ENCODE measurements around the gene SEC24D. TPM values are rescaled to one million over a fixed set of nuclear protein-coding genes. Genes with fewer than 3 reads are reported as not detected.

The SEC24D gene
- total and polyA plus RNA-seq, 5 donors from 2014 or later, result 15.9 to 38.3 (median 16.2) TPM

DNA sequence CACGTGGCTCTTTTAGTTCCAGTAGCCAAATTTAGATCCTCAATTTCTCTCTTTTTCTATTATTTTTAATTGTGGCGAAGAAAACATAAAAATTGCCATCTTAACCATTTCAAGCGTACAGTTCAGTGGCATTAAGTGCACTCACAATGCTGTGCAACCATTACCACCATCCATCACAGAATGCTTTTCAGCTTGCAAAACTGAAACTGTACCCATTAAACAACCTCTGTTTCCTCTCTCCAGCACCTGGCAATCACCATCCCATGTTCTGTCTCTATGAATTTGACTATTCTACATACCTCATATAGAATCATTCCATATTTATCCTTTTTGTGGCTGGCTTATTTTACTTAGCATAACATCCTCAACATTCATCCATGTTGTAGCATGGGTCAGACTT, 75.8 kb downstream of the SEC24D start:
- H3K27me3 Mint-ChIP-seq, result no peaks in the 10 kb centered on the region
- H3K9me3 Mint-ChIP-seq, result no peaks in the 10 kb centered on the region
- no peaks in the 10 kb centered on the region for H3K9me3 ChIP-seq (ENCODE audit: control insufficient read depth in 2 of 2, low read length in 2 of 2)
- no peak overlapping the region for H3K4me3 ChIP-seq (ENCODE audit: low read depth, low read length)
- no peaks in the 10 kb centered on the region for H3K4me1 ChIP-seq (ENCODE audit: control insufficient read depth, insufficient read depth, low read length, poor library complexity, severe bottlenecking)
- ATAC-seq (ENCODE audit: low read depth in 2 of 2) (no peak), DNase-seq (no peak)
- peaks cover 35% of the 10 kb centered on the region for H3K36me3 ChIP-seq (ENCODE audit: control insufficient read depth, insufficient read depth, low read length)
- peaks cover 23% of the 10 kb centered on the region for H3K36me3 Mint-ChIP-seq
- peaks cover 0 to 4% (median 0%) of the 10 kb centered on the region in 4 donors for H3K4me1 Mint-ChIP-seq
- H3K27ac ChIP-seq (ENCODE audit: insufficient read depth, low read length, poor library complexity, severe bottlenecking), result no peak overlapping the region
- H3K27ac Mint-ChIP-seq, result no peak overlapping the region
- H3K27me3 ChIP-seq (ENCODE audit: control insufficient read depth, insufficient read depth, low read length), result no peaks in the 10 kb centered on the region
- H3K4me3 Mint-ChIP-seq, result no peak overlapping the region

DNA sequence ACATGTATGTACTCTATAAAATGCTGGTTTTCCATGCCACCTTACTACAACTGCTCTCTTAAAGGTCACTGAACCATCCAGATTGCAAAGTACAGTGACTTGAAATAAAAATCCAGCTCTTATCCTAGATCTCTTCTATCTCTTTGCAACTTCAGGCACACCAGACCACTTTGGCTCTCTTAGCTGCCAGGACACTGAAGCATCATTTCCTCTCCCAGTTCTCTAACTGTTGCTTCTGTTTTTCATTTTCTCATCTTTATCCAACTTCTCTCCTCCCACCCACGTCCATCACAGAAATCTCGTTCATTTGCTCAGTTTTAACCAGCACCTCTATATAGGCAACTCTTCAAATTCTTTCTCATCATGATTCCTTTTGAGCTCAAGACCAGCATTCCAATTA, 76.4 kb downstream of the SEC24D start:
- Histone ChIP-seq H3K4me3 (ENCODE audit: low read depth, low read length) (no peak overlapping the region), H3K9me3 (ENCODE audit: control insufficient read depth in 2 of 2, low read length in 2 of 2) (no peaks in the 10 kb centered on the region), H3K27ac (ENCODE audit: insufficient read depth, low read length, poor library complexity, severe bottlenecking) (no peak overlapping the region), H3K27me3 (ENCODE audit: control insufficient read depth, insufficient read depth, low read length) (no peaks in the 10 kb centered on the region), H3K4me1 (ENCODE audit: control insufficient read depth, insufficient read depth, low read length, poor library complexity, severe bottlenecking) (no peaks in the 10 kb centered on the region), H3K36me3 (ENCODE audit: control insufficient read depth, insufficient read depth, low read length) (peaks cover 31% of the 10 kb centered on the region)
- DNase-seq (no peak), ATAC-seq (ENCODE audit: low read depth in 2 of 2) (no peak)
- Mint-ChIP-seq H3K4me1 (peaks cover 0 to 4% (median 0%) of the 10 kb centered on the region in 4 donors), H3K27me3 (no peaks in the 10 kb centered on the region), H3K9me3 (no peaks in the 10 kb centered on the region), H3K36me3 (peaks cover 22% of the 10 kb centered on the region), H3K27ac (peak overlapping the region in 1 of 3 donors; percentile 22), H3K4me3 (no peak overlapping the region)

DNA sequence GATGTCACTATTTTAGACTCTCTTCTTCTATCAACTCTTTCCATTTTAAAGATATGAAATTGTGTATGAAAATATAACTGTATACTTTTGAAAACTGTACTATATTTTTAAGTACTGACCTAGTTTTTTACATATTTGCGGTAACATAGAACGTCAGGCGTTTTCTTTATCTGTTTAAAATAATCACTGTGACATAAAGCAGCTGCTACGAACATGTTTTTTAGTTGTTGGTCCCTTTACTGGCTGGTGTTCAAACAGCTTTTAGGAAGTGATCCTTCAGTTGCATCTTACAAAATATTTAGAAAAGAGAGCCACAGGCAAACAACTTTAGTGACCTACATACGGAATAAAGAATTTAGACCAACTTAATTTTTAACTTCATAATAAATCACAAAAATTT, 77.6 kb downstream of the SEC24D start:
- Histone ChIP-seq H3K27me3 (ENCODE audit: control insufficient read depth, insufficient read depth, low read length) (no peaks in the 10 kb centered on the region), H3K27ac (ENCODE audit: insufficient read depth, low read length, poor library complexity, severe bottlenecking) (no peak overlapping the region), H3K36me3 (ENCODE audit: control insufficient read depth, insufficient read depth, low read length) (peaks cover 22% of the 10 kb centered on the region), H3K9me3 (ENCODE audit: control insufficient read depth in 2 of 2, low read length in 2 of 2) (no peaks in the 10 kb centered on the region), H3K4me3 (ENCODE audit: low read depth, low read length) (no peak overlapping the region), H3K4me1 (ENCODE audit: control insufficient read depth, insufficient read depth, low read length, poor library complexity, severe bottlenecking) (no peaks in the 10 kb centered on the region)
- no peak for DNase-seq
- Mint-ChIP-seq H3K36me3 (peaks cover 10% of the 10 kb centered on the region), H3K4me3 (no peak overlapping the region), H3K27me3 (no peaks in the 10 kb centered on the region), H3K9me3 (no peaks in the 10 kb centered on the region), H3K27ac (no peak overlapping the region), H3K4me1 (peaks cover 0 to 4% (median 0%) of the 10 kb centered on the region in 4 donors)
- ATAC-seq (ENCODE audit: low read depth in 2 of 2), result no peak

DNA sequence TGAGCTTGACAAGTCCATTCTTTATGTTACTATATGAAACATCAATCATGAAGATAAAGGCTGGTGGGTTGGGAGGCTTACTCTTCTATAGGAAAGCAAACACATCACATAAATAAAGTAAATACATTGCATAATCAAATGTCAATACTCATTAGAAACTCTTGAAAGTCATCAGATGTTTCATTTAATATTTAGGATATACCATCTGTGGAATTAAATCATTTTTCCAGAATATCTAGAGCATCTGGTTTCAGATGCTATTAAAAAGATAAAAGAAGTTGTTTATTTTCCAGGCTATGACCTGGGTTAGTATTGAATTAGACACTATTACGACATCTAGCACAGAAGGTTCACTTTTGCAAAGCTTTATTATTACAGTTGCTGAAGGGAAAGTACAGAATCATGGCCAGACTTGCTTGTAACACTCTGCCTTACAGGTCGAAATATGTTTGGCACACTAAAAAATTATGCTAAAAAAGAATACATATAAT, 78.1 kb downstream of the SEC24D start:
- Mint-ChIP-seq H3K4me1 (peaks cover 0 to 4% (median 0%) of the 10 kb centered on the region in 4 donors), H3K27me3 (no peaks in the 10 kb centered on the region), H3K36me3 (peaks cover 12% of the 10 kb centered on the region), H3K27ac (no peak overlapping the region), H3K4me3 (no peak overlapping the region), H3K9me3 (no peaks in the 10 kb centered on the region)
- H3K36me3 ChIP-seq (ENCODE audit: control insufficient read depth, insufficient read depth, low read length), result peaks cover 20% of the 10 kb centered on the region
- no peaks in the 10 kb centered on the region for H3K4me1 ChIP-seq (ENCODE audit: control insufficient read depth, insufficient read depth, low read length, poor library complexity, severe bottlenecking)
- no peak for ATAC-seq (ENCODE audit: low read depth in 2 of 2)
- no peaks in the 10 kb centered on the region for H3K9me3 ChIP-seq (ENCODE audit: control insufficient read depth in 2 of 2, low read length in 2 of 2)
- H3K4me3 ChIP-seq (ENCODE audit: low read depth, low read length), result no peak overlapping the region
- no peak for DNase-seq
- no peak overlapping the region for H3K27ac ChIP-seq (ENCODE audit: insufficient read depth, low read length, poor library complexity, severe bottlenecking)
- no peaks in the 10 kb centered on the region for H3K27me3 ChIP-seq (ENCODE audit: control insufficient read depth, insufficient read depth, low read length)

DNA sequence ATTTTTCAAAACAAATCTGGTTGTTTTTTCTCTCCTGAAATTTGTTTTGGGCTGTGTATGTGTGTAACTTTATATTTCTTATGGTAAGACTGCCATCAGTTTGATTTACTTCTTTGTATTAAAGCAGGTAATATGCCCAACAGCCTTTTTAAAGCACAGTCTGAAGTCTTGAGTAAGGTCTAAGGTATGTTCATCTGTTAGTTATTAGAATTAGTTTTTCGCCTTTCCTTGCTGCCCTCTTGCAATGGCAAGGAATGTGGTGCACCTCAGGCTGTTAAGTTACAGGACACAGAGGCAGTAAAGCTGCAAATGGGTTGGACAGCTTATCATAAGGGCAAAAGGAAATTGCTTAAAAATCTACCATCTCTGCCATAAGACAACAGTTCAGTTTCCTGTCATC, 79.0 kb downstream of the SEC24D start:
- Histone ChIP-seq H3K4me3 (ENCODE audit: low read depth, low read length) (no peak overlapping the region), H3K4me1 (ENCODE audit: control insufficient read depth, insufficient read depth, low read length, poor library complexity, severe bottlenecking) (no peaks in the 10 kb centered on the region), H3K9me3 (ENCODE audit: control insufficient read depth in 2 of 2, low read length in 2 of 2) (no peaks in the 10 kb centered on the region), H3K36me3 (ENCODE audit: control insufficient read depth, insufficient read depth, low read length) (peaks cover 22% of the 10 kb centered on the region), H3K27me3 (ENCODE audit: control insufficient read depth, insufficient read depth, low read length) (no peaks in the 10 kb centered on the region), H3K27ac (ENCODE audit: insufficient read depth, low read length, poor library complexity, severe bottlenecking) (no peak overlapping the region)
- no peak for ATAC-seq (ENCODE audit: low read depth in 2 of 2)
- Mint-ChIP-seq H3K36me3 (peaks cover 15% of the 10 kb centered on the region), H3K4me3 (no peak overlapping the region), H3K27me3 (no peaks in the 10 kb centered on the region), H3K4me1 (peaks cover 0 to 4% (median 0%) of the 10 kb centered on the region in 4 donors), H3K9me3 (no peaks in the 10 kb centered on the region), H3K27ac (no peak overlapping the region)
- DNase-seq, result no peak

DNA sequence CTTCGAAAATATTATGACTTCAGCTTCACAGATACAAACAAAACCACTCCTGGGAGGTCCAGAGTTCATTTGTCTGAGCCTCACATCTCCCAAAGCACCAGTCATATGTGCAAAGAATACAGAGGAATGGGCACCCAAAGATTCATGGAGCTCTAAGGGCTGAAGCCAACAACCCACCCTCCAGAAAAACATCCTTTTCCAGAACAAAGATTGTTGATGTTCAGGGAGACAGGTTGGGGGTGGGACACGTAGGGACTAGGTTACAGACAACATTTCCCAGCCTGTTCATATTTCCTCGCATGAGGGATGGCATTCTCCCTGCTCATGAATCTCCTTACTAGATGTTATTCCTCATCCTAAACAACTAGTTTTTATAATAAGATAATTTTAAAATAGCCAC, 79.5 kb downstream of the SEC24D start:
- H3K36me3 Mint-ChIP-seq, result peaks cover 16% of the 10 kb centered on the region
- H3K27ac ChIP-seq (ENCODE audit: insufficient read depth, low read length, poor library complexity, severe bottlenecking), result no peak overlapping the region
- no peak for DNase-seq
- H3K27ac Mint-ChIP-seq, result no peak overlapping the region
- H3K27me3 Mint-ChIP-seq, result no peaks in the 10 kb centered on the region
- H3K36me3 ChIP-seq (ENCODE audit: control insufficient read depth, insufficient read depth, low read length), result peaks cover 22% of the 10 kb centered on the region
- H3K9me3 ChIP-seq (ENCODE audit: control insufficient read depth in 2 of 2, low read length in 2 of 2), result no peaks in the 10 kb centered on the region
- H3K4me1 Mint-ChIP-seq, result peaks cover 0 to 4% (median 0%) of the 10 kb centered on the region in 4 donors
- H3K9me3 Mint-ChIP-seq, result no peaks in the 10 kb centered on the region
- H3K4me3 ChIP-seq (ENCODE audit: low read depth, low read length), result no peak overlapping the region
- no peak for ATAC-seq (ENCODE audit: low read depth in 2 of 2)
- no peaks in the 10 kb centered on the region for H3K27me3 ChIP-seq (ENCODE audit: control insufficient read depth, insufficient read depth, low read length)
- H3K4me1 ChIP-seq (ENCODE audit: control insufficient read depth, insufficient read depth, low read length, poor library complexity, severe bottlenecking), result no peaks in the 10 kb centered on the region
- no peak overlapping the region for H3K4me3 Mint-ChIP-seq

DNA sequence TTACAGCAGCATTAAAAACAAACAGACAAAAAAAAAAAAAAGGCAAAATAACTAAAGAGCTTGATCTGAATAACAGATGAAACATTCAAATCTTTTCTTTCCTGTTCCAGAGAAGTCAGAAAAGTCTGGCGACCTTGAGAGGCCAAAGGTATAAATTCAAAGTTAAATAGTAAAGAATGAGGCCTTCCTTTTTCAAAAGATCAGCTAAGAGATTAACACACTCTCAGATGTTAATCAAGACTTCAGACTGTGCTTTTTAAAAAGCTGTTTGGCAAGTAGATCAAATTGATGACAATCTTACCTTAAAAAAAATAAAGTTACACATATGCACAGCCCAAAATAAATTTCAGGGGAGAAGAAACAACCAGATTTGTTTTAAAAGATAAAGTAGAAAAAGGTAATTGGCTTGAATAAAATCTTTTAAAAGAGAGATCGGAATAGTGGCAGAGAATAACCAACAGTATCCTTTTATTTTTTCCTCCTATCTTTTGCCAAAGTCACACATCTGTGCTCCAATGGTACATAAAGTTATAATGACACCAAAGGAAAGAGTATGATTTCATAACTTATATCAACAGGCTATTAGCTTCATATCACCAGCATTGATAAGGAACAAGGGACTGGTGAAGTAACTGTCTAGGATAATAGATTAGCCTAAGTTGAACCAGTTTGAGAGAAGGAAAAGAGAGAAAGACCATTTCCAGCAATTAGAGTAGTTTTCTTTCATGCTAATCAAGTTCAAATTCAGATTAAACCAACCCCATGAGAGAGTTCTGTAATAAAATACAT, 80.3 kb downstream of the SEC24D start:
- H3K27ac ChIP-seq (ENCODE audit: insufficient read depth, low read length, poor library complexity, severe bottlenecking), result no peak overlapping the region
- H3K9me3 ChIP-seq (ENCODE audit: control insufficient read depth in 2 of 2, low read length in 2 of 2), result no peaks in the 10 kb centered on the region
- Mint-ChIP-seq H3K36me3 (peaks cover 17% of the 10 kb centered on the region), H3K27ac (peak overlapping the region in 2 of 3 donors; percentile 11 to 35), H3K9me3 (no peaks in the 10 kb centered on the region), H3K27me3 (no peaks in the 10 kb centered on the region), H3K4me3 (no peak overlapping the region), H3K4me1 (peaks cover 0 to 4% (median 0%) of the 10 kb centered on the region in 4 donors)
- DNase-seq (no peak), ATAC-seq (ENCODE audit: low read depth in 2 of 2) (no peak)
- no peak overlapping the region for H3K4me3 ChIP-seq (ENCODE audit: low read depth, low read length)
- H3K27me3 ChIP-seq (ENCODE audit: control insufficient read depth, insufficient read depth, low read length), result no peaks in the 10 kb centered on the region
- H3K4me1 ChIP-seq (ENCODE audit: control insufficient read depth, insufficient read depth, low read length, poor library complexity, severe bottlenecking), result no peaks in the 10 kb centered on the region
- peaks cover 24% of the 10 kb centered on the region for H3K36me3 ChIP-seq (ENCODE audit: control insufficient read depth, insufficient read depth, low read length)

DNA sequence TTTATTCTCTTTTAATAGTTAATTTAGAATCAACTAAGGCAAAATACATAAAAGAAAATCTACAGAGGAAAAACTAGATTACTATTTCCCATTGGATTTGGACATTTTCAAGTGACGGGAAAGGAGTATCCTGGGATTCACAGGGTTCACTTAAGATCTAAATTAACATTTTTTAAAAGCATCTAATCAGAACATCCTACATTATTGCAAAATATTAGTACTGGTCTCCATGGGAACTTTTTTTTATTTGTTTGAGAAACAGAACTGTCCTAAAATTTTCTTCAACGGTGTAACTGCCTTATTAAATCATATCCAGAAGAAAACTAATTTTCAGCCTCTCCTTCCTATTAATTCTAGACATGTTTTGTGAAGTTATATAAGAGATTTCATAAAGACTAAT, 81.0 kb downstream of the SEC24D start:
- H3K36me3 ChIP-seq (ENCODE audit: control insufficient read depth, insufficient read depth, low read length), result peaks cover 28% of the 10 kb centered on the region
- H3K9me3 ChIP-seq (ENCODE audit: control insufficient read depth in 2 of 2, low read length in 2 of 2), result no peaks in the 10 kb centered on the region
- H3K27ac ChIP-seq (ENCODE audit: insufficient read depth, low read length, poor library complexity, severe bottlenecking), result no peak overlapping the region
- Mint-ChIP-seq H3K36me3 (peaks cover 21% of the 10 kb centered on the region), H3K27me3 (no peaks in the 10 kb centered on the region), H3K4me3 (no peak overlapping the region), H3K9me3 (no peaks in the 10 kb centered on the region), H3K27ac (peak overlapping the region in 1 of 3 donors; percentile 11), H3K4me1 (peaks cover 0 to 4% (median 0%) of the 10 kb centered on the region in 4 donors)
- H3K4me1 ChIP-seq (ENCODE audit: control insufficient read depth, insufficient read depth, low read length, poor library complexity, severe bottlenecking), result no peaks in the 10 kb centered on the region
- H3K4me3 ChIP-seq (ENCODE audit: low read depth, low read length), result no peak overlapping the region
- ATAC-seq (ENCODE audit: low read depth in 2 of 2) (no peak), DNase-seq (no peak)
- H3K27me3 ChIP-seq (ENCODE audit: control insufficient read depth, insufficient read depth, low read length), result no peaks in the 10 kb centered on the region
